OCI-LY1 (cell line): ENCODE results near the gene PPIF.

Experiments used
- EZH2 ChIP-seq: fragments of 200-600 bp; sonication (generic), shearing (Covaris generic); IDR thresholded peaks from 2 replicates; pipeline ENCODE4 v1.8.0; 2017; ENCODE audit warnings: borderline replicate concordance, mixed run types, mild to moderate bottlenecking, antibody characterized with exemption, low read length, moderate library complexity, mixed read lengths
- TF ChIP-seq, protein P1 (sequence below): fragments of 200-600 bp; sonication (generic), shearing (Covaris generic); IDR thresholded peaks from 2 replicates; pipeline ENCODE4 v1.5.1; 2017; ENCODE audit warnings: mild to moderate bottlenecking, antibody characterized with exemption, low read length, moderate library complexity, mixed read lengths

DNA sequence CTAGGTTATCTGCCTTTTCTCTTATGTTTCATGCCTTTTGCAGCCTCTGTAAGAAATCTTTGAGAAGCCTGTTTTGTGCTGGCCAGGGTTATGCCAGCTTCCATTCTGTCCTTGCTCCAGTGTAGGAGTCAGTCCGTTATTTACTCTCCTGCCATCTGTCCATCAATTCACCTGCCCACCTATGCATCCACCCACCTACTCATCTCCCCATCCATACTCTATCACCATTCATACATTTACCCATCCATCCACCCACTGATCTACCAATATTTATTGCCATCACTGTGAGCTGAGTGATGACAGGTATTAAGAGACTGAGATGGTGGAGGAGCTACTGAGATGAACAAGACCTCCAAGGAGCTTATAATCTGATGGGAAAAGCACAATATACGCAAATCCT, 12.7 kb upstream of the PPIF start:
- TF ChIP-seq, protein P1, sequence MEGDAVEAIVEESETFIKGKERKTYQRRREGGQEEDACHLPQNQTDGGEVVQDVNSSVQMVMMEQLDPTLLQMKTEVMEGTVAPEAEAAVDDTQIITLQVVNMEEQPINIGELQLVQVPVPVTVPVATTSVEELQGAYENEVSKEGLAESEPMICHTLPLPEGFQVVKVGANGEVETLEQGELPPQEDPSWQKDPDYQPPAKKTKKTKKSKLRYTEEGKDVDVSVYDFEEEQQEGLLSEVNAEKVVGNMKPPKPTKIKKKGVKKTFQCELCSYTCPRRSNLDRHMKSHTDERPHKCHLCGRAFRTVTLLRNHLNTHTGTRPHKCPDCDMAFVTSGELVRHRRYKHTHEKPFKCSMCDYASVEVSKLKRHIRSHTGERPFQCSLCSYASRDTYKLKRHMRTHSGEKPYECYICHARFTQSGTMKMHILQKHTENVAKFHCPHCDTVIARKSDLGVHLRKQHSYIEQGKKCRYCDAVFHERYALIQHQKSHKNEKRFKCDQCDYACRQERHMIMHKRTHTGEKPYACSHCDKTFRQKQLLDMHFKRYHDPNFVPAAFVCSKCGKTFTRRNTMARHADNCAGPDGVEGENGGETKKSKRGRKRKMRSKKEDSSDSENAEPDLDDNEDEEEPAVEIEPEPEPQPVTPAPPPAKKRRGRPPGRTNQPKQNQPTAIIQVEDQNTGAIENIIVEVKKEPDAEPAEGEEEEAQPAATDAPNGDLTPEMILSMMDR: no peak
- no peak for TF ChIP-seq EZH2
